B cell (primary cell): ENCODE data around the gene PRODH2. TPM values are rescaled to one million over a fixed set of nuclear protein-coding genes. Genes with fewer than 3 reads are reported as not detected.

Experiments used
- ATAC-seq: fragments of 200-7000 bp; cut with Tn5 transposase; one replicate; pipeline ENCODE4 v1.10.0; 2021; ENCODE audit warnings: low read depth, mild to moderate bottlenecking, moderate number of reproducible peaks, moderate library complexity
- CTCF ChIA-PET: fragments of 350-600 bp; sonication (Branson Sonifier 250); formaldehyde crosslinking; loops from one replicate; lab custom pipeline; 2021; ENCODE audit warnings: antibody characterized with exemption, inconsistent platforms; lab: Charles Lee
- POLR2A ChIA-PET: fragments of 350-600 bp; sonication (Branson Sonifier 250); formaldehyde crosslinking; loops from one replicate; lab custom pipeline; 2021; ENCODE audit warnings: antibody characterized with exemption; lab: Charles Lee
- DNase-seq: peaks from one replicate; pipeline ENCODE4 v3.0.0; 2013
- H2AFZ ChIP-seq: 2 replicates; pipeline ENCODE4 v1.6.1; 2012; ENCODE audit warnings: mild to moderate bottlenecking, low read depth, low read length; ENCODE audit not compliant: insufficient read depth, poor library complexity, severe bottlenecking
- H3K27ac ChIP-seq, 2 donors: 1 replicate in 1 of 2; 2 replicates in 1 of 2; pipeline ENCODE4 v1.5.1; 2012 to 2013; ENCODE audit warnings: low read length in 2 of 2, mild to moderate bottlenecking in 2 of 2, moderate library complexity in 1 of 2
- H3K27me3 ChIP-seq, 4 experiments: fragments of 200-600 bp in 1 of 4; sonication (generic) in 1 of 4; replicated peaks in 1 of 4; 1 replicate in 2 of 4; 2 replicates in 2 of 4; pipeline versions ENCODE4 v1.6.1 to v1.7.0; 2013 to 2016; ENCODE audit warnings: low read length in 3 of 4, mild to moderate bottlenecking in 2 of 4, mixed read lengths in 1 of 4, moderate library complexity in 1 of 4; ENCODE audit not compliant: insufficient read depth in 4 of 4, control insufficient read depth in 3 of 4; ENCODE audit errors: control extremely low read depth in 1 of 4
- H3K36me3 ChIP-seq, 2 experiments: replicated peaks in 1 of 2; 1 replicate in 1 of 2; 2 replicates in 1 of 2; pipeline versions ENCODE4 v1.6.1 to v1.7.1; 2013; ENCODE audit warnings: low read length in 1 of 2; ENCODE audit not compliant: insufficient read depth in 2 of 2, control insufficient read depth in 1 of 2; ENCODE audit errors: control extremely low read depth in 1 of 2, extremely low read depth in 1 of 2
- H3K4me1 ChIP-seq, 2 donors: fragments of 200-600 bp in 1 of 2; sonication (generic) in 1 of 2; 1 replicate in 1 of 2; 2 replicates in 1 of 2; pipeline versions ENCODE4 v1.5.1 to v1.6.1; 2013 to 2017; ENCODE audit warnings: low read length in 2 of 2; ENCODE audit not compliant: control insufficient read depth in 2 of 2, insufficient read depth in 2 of 2
- H3K4me2 ChIP-seq: replicated peaks from 2 replicates; pipeline ENCODE3; 2012; ENCODE audit warnings: mild to moderate bottlenecking, low read depth, low read length; ENCODE audit not compliant: poor library complexity, severe bottlenecking
- H3K4me3 ChIP-seq, 5 experiments: fragments of 200-600 bp in 1 of 5; sonication (generic) in 1 of 5; 1 replicate in 3 of 5; 2 replicates in 2 of 5; pipeline versions ENCODE4 v1.5.1 to v1.7.0; 2011 to 2016; ENCODE audit warnings: low read length in 4 of 5, mild to moderate bottlenecking in 4 of 5, low read depth in 2 of 5, control low read depth in 1 of 5, moderate library complexity in 1 of 5; ENCODE audit not compliant: insufficient read depth in 1 of 5; ENCODE audit errors: control extremely low read depth in 1 of 5, extremely low read depth in 1 of 5
- H3K79me2 ChIP-seq: fragments of 200-600 bp; sonication (generic); one replicate; pipeline ENCODE4 v1.6.0; 2016; ENCODE audit warnings: low read length; ENCODE audit not compliant: control insufficient read depth, insufficient read depth
- H3K9ac ChIP-seq: fragments of 200-600 bp; sonication (generic); 2 replicates; pipeline ENCODE4 v1.6.1; 2017; ENCODE audit warnings: mild to moderate bottlenecking, low read length, moderate library complexity
- H3K9me3 ChIP-seq, 3 donors: one replicate each; pipeline versions ENCODE4 v1.6.1 to v1.7.1; 2013; ENCODE audit warnings: low read length in 2 of 3; ENCODE audit not compliant: control insufficient read depth in 2 of 3, insufficient read depth in 1 of 3; ENCODE audit errors: control extremely low read depth in 1 of 3
- H4K20me1 ChIP-seq: 2 replicates; pipeline ENCODE4 v1.6.0; 2012; ENCODE audit warnings: mild to moderate bottlenecking, low read length; ENCODE audit not compliant: insufficient read depth, control insufficient read depth, poor library complexity, severe bottlenecking
- H3K27ac Mint-ChIP-seq: one replicate; pipeline ENCODE4 v1.8.0; 2021; ENCODE audit warnings: mixed read lengths
- H3K27me3 Mint-ChIP-seq: one replicate; pipeline ENCODE4 v1.8.0; 2021; ENCODE audit warnings: mixed read lengths
- H3K4me1 Mint-ChIP-seq: one replicate; pipeline ENCODE4 v1.8.0; 2021; ENCODE audit warnings: mixed read lengths
- H3K4me3 Mint-ChIP-seq: one replicate; pipeline ENCODE4 v1.8.0; 2021; ENCODE audit warnings: mixed read lengths
- H3K9me3 Mint-ChIP-seq: one replicate; pipeline ENCODE4 v1.8.0; 2022; ENCODE audit warnings: mixed read lengths; ENCODE audit not compliant: insufficient read depth
- EZH2 ChIP-seq: IDR thresholded peaks from 2 replicates; pipeline ENCODE4 v1.6.1; 2012; ENCODE audit warnings: borderline replicate concordance, low read depth, mild to moderate bottlenecking, moderate library complexity, low read length; ENCODE audit not compliant: insufficient read depth, poor library complexity, severe bottlenecking
- WGBS: methylation state at CpG from one replicate; pipeline ENCODE4 v1.1.5; 2013; ENCODE audit warnings: missing lambda C conversion rate; ENCODE audit not compliant: insufficient coverage; 5-methylcytosine and 5-hydroxymethylcytosine counted together
- intact Hi-C: fragments of 100-400 bp; cut with micrococcal nuclease; formaldehyde crosslinking; loops from one replicate; pipeline ENCODE4 v1.10.0; 2022
- polyA plus RNA-seq: library from polyadenylated mRNA; depleted of rRNA; stranded (reverse); fragments of >200 nt; gene quantifications from 2 replicates; pipeline ENCODE4 v1.2.3, GENCODE V29; 2012
- total RNA-seq, 2 donors: library from RNA; stranded (reverse); fragments of 120-200 nt in 1 of 2; gene quantifications; 1 replicate in 1 of 2; 2 replicates in 1 of 2; pipeline versions ENCODE4 v1.2.3 to v1.2.4, GENCODE V29; 2013 to 2022
- TF ChIP-seq, protein P1 (sequence below): fragments of 200-600 bp; IDR thresholded peaks from one replicate; pipeline ENCODE4 v1.8.0; 2022; ENCODE audit warnings: antibody characterized with exemption, mild to moderate bottlenecking

Gene PRODH2
- total and polyA plus RNA-seq, 2 donors (not counting 1 experiment from before 2014, with no cell fraction given): not detected

DNA sequence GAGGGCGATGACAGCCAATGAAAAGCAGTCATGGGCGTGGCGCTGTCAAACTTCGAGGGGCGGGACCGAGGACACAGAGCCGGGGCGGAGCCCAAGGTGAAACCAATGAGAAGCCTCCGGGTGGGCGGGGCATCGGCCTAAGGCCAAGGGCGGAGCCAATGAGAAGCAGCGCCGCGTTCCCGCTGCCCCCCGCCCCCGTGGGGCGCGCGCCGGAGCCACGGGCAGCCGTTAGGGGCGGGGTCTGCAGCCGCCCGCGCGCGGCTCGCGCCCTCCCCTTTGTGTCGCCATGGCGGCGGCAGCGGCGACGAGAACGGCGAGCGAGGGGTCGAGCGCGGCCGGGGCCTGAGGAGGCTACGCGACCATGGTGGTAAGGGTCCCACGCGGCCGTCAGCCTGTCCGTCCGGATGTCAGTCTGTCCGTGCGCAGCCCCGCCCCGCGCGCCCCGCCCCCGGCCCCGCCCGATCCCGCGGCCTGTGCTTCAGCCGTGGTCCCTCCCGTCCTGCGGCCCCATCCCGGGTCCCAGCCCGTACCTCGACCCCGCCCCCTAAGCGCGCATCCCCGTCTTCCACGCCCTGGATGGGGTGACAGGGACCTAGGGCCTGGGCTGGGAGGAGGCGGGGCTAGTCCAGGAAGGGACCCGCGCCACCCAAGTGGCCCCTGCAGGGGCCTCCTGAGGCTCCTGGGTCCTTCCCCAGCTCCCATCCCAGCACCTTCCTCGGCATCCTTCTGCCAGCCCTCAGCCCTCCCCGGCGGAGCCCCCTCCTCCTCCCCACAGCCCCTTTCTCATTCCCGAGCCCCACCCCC, 37.1 kb downstream of the PRODH2 start, which contains the start of gene ARHGAP33:
Gene ARHGAP33, plus strand, starts transcription at position 267 of the 804 bp plus-strand sequence. Its CDS starts 95 bp downstream, at position 362.
- Histone ChIP-seq H2AFZ (peak within 1 kb of the TSS; percentile 73), H3K4me2 (peak within 1 kb of the TSS; percentile 90), H3K27me3 (no peaks in the 10 kb centered on the region), H4K20me1 (no peaks in the 10 kb centered on the region), H3K79me2 (peaks cover 4% of the 10 kb centered on the region), H3K4me1 (peaks cover 10 to 16% of the 10 kb centered on the region in 2 donors), H3K27ac (peak within 1 kb of the TSS in 1 of 2 donors; percentile 19), H3K9me3 (no peaks in the 10 kb centered on the region), H3K36me3 (peaks cover 0 to 2% of the 10 kb centered on the region in 2 experiments), H3K4me3 (peak within 1 kb of the TSS; percentile 26 to 68 (median 58)), H3K9ac (peak within 1 kb of the TSS; percentile 62)
- no peaks in the 10 kb centered on the region for H3K27me3 Mint-ChIP-seq
- peaks cover 10% of the 10 kb centered on the region for H3K4me1 Mint-ChIP-seq
- 1% methylated on average over 69 of the region's 82 CpGs for WGBS
- no peak for TF ChIP-seq EZH2
- TF ChIP-seq, protein P1, sequence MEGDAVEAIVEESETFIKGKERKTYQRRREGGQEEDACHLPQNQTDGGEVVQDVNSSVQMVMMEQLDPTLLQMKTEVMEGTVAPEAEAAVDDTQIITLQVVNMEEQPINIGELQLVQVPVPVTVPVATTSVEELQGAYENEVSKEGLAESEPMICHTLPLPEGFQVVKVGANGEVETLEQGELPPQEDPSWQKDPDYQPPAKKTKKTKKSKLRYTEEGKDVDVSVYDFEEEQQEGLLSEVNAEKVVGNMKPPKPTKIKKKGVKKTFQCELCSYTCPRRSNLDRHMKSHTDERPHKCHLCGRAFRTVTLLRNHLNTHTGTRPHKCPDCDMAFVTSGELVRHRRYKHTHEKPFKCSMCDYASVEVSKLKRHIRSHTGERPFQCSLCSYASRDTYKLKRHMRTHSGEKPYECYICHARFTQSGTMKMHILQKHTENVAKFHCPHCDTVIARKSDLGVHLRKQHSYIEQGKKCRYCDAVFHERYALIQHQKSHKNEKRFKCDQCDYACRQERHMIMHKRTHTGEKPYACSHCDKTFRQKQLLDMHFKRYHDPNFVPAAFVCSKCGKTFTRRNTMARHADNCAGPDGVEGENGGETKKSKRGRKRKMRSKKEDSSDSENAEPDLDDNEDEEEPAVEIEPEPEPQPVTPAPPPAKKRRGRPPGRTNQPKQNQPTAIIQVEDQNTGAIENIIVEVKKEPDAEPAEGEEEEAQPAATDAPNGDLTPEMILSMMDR: no peak
- peak within 1 kb of the TSS; percentile 86 for H3K4me3 Mint-ChIP-seq
- ATAC-seq (peak; percentile 99), DNase-seq (peak; percentile 99)
- intact Hi-C loops: loop anchor here (1.0 to 2.0 kb wide), 8 partner anchors 17 to 131 kb away; partner anchors contain the start of genes COX6B1, LIN37, PROSER3 and PSENEN
- H3K27ac Mint-ChIP-seq: peak within 1 kb of the TSS; percentile 43
- CTCF ChIA-PET: no interaction called here
- no peaks in the 10 kb centered on the region for H3K9me3 Mint-ChIP-seq
- POLR2A ChIA-PET: no interaction called here

DNA sequence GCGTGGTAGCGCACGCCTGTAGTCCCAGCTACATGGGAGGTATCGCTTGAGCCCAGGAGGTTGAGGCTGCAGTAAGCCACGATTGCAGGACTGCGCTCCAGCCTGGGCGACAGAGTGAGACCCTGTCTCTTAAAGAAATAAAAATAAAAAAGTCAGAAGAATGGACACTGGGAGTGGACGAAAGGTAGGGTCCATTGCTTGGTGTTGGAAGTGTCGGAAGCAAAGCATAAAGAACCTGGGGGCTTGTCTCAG, 37.7 kb downstream of the PRODH2 start:
- Mint-ChIP-seq H3K4me1 (peaks cover 10% of the 10 kb centered on the region), H3K4me3 (peak overlapping the region; percentile 86), H3K9me3 (no peaks in the 10 kb centered on the region), H3K27ac (peak overlapping the region; percentile 43), H3K27me3 (no peaks in the 10 kb centered on the region)
- TF ChIP-seq EZH2: no peak
- TF ChIP-seq, protein P1: no peak
- H4K20me1 ChIP-seq: no peaks in the 10 kb centered on the region
- intact Hi-C loops: loop anchor here (1.0 to 2.0 kb wide), 8 partner anchors 17 to 131 kb away; partner anchors contain the start of genes COX6B1, LIN37, PROSER3 and PSENEN
- H3K4me3 ChIP-seq: peak overlapping the region; percentile 16 to 68 (median 58)
- ChIA-PET CTCF (no interaction called here), POLR2A (no interaction called here)
- H2AFZ ChIP-seq: peak overlapping the region; percentile 46
- peak overlapping the region; percentile 62 for H3K9ac ChIP-seq
- H3K4me1 ChIP-seq: peaks cover 10 to 16% of the 10 kb centered on the region in 2 donors
- H3K27ac ChIP-seq: no peak overlapping the region
- 34% methylated on average over 9 of the region's 9 CpGs for WGBS
- peaks cover 4% of the 10 kb centered on the region for H3K79me2 ChIP-seq
- H3K4me2 ChIP-seq: peak overlapping the region; percentile 90
- DNase-seq: no peak
- no peak for ATAC-seq
- no peaks in the 10 kb centered on the region for H3K9me3 ChIP-seq
- no peaks in the 10 kb centered on the region for H3K36me3 ChIP-seq
- no peaks in the 10 kb centered on the region for H3K27me3 ChIP-seq
